Breast epithelium (tissue), 3 donors: ENCODE results near the gene RBM19.

Experiments
- POLR2A ChIP-seq: fragments of 450-650 bp; IDR thresholded peaks from one replicate; pipeline ENCODE4 v1.6.1; 2016; ENCODE audit warnings: antibody characterized with exemption, mild to moderate bottlenecking, moderate library complexity
- POLR2AphosphoS5 ChIP-seq, 3 donors: sonication (generic); formaldehyde crosslinking; IDR thresholded peaks; one replicate each; pipeline ENCODE4 v1.6.1; 2017; ENCODE audit warnings: antibody characterized with exemption in 3 of 3
- TF ChIP-seq, protein P1 (sequence below), 3 donors: fragments of 450-650 bp; IDR thresholded peaks; one replicate each; pipeline ENCODE4 v1.5.1; 2016 to 2017; ENCODE audit warnings: antibody characterized with exemption in 3 of 3, mild to moderate bottlenecking in 3 of 3, moderate library complexity in 3 of 3

- TF ChIP-seq, protein P1, sequence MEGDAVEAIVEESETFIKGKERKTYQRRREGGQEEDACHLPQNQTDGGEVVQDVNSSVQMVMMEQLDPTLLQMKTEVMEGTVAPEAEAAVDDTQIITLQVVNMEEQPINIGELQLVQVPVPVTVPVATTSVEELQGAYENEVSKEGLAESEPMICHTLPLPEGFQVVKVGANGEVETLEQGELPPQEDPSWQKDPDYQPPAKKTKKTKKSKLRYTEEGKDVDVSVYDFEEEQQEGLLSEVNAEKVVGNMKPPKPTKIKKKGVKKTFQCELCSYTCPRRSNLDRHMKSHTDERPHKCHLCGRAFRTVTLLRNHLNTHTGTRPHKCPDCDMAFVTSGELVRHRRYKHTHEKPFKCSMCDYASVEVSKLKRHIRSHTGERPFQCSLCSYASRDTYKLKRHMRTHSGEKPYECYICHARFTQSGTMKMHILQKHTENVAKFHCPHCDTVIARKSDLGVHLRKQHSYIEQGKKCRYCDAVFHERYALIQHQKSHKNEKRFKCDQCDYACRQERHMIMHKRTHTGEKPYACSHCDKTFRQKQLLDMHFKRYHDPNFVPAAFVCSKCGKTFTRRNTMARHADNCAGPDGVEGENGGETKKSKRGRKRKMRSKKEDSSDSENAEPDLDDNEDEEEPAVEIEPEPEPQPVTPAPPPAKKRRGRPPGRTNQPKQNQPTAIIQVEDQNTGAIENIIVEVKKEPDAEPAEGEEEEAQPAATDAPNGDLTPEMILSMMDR (IDR thresholded peaks at IDR 0.05), result no peak
- TF ChIP-seq POLR2A (no peak), POLR2AphosphoS5 (IDR thresholded peaks at IDR 0.05) (no peak)
Measured at GRCh38 chr12:113898466-113898865, 67.7 kb downstream of the RBM19 start.
